ENCODE measurements around the gene ANP32A. TPM values are rescaled to one million over a fixed set of nuclear protein-coding genes. Genes with fewer than 3 reads are reported as not detected.
A peak's percentile ranks its signal among the peaks of the same experiment; 100 is the strongest.

Gene ANP32A
- total and polyA plus RNA-seq, 8 donors = 34.4 to 112 (median 68.7) TPM

- no peaks in the 10 kb centered on the region for H3K36me3 ChIP-seq
- H3K4me1 ChIP-seq = peaks cover 0 to 16% (median 10%) of the 10 kb centered on the region in 4 donors
- H3K27ac ChIP-seq = peak overlapping the region in 1 of 5 donors; percentile 100
- no peak overlapping the region for H3K4me3 ChIP-seq
- 51 to 63% (median 59%) methylated on average over 3 of the region's 3 CpGs for WGBS, 5 donors
- DNase-seq = no peak
- no peaks in the 10 kb centered on the region for H3K9me3 ChIP-seq
- H3K27me3 ChIP-seq = no peaks in the 10 kb centered on the region
- TF ChIP-seq POLR2A (IDR thresholded peaks at IDR 0.05) = no peak
- TF ChIP-seq POLR2AphosphoS5 (IDR thresholded peaks at IDR 0.05) = no peak
- TF ChIP-seq CTCF (IDR thresholded peaks at IDR 0.05) = no peak
- no peak for TF ChIP-seq EP300 (IDR thresholded peaks at IDR 0.05)
- intact Hi-C loops (cut with DNase I; ENCODE audit: low total_unique reads) = no loop called here
Observed at GRCh38 chr15:68822818-68823217, 2.1 kb upstream of the ANP32A start.

GRCh38 chr15:68821841-68822381 is 1.2 kb upstream of the ANP32A start:
- intact Hi-C loops (cut with DNase I; ENCODE audit: low total_unique reads) = no loop called here
- 4 to 10% (median 5%) methylated on average over 16 of the region's 16 CpGs for WGBS, 5 donors
- no peak for TF ChIP-seq CTCF (IDR thresholded peaks at IDR 0.05)
- no peak for TF ChIP-seq POLR2A (IDR thresholded peaks at IDR 0.05)
- peak in 2 of 3 donors; percentile 41 for TF ChIP-seq POLR2AphosphoS5 (IDR thresholded peaks at IDR 0.05)
- Histone ChIP-seq H3K4me3 (peak overlapping the region; percentile 69 to 97 (median 89)), H3K27ac (peak overlapping the region; percentile 98 to 100 (median 99)), H3K27me3 (no peaks in the 10 kb centered on the region), H3K4me1 (peaks cover under 1 to 19% (median 12%) of the 10 kb centered on the region in 4 donors), H3K9me3 (no peaks in the 10 kb centered on the region), H3K36me3 (no peaks in the 10 kb centered on the region)
- peak in 1 of 2 donors; percentile 58 for DNase-seq

- intact Hi-C loops (cut with DNase I; ENCODE audit: low total_unique reads) = no loop called here
- WGBS, 5 donors = 1% methylated on average over 32 to 59 of the region's 60 CpGs
- DNase-seq = no peak
- peak overlapping the region; percentile 69 to 97 (median 89) for H3K4me3 ChIP-seq
- no peaks in the 10 kb centered on the region for H3K36me3 ChIP-seq
- H3K9me3 ChIP-seq = no peaks in the 10 kb centered on the region
- H3K27me3 ChIP-seq = no peaks in the 10 kb centered on the region
- peak overlapping the region; percentile 98 to 100 (median 99) for H3K27ac ChIP-seq
- H3K4me1 ChIP-seq = peaks cover 7 to 25% (median 18%) of the 10 kb centered on the region in 4 donors
- no peak for TF ChIP-seq POLR2AphosphoS5 (IDR thresholded peaks at IDR 0.05)
- no peak for TF ChIP-seq POLR2A (IDR thresholded peaks at IDR 0.05)
- no peak for TF ChIP-seq EP300 (IDR thresholded peaks at IDR 0.05)
- no peak for TF ChIP-seq CTCF (IDR thresholded peaks at IDR 0.05)
Observed at GRCh38 chr15:68821190-68821840, 620 bp upstream of the ANP32A start.

- Histone ChIP-seq H3K27me3 (no peaks in the 10 kb centered on the region), H3K9me3 (no peaks in the 10 kb centered on the region), H3K4me3 (peak overlapping the region; percentile 69 to 97 (median 89)), H3K36me3 (no peaks in the 10 kb centered on the region), H3K27ac (peak overlapping the region; percentile 98 to 100 (median 99)), H3K4me1 (peaks cover 19 to 41% (median 33%) of the 10 kb centered on the region in 4 donors)
- WGBS, 5 donors = 0 to 1% (median 1%) methylated on average over 34 to 48 of the region's 48 CpGs
- intact Hi-C loops (cut with DNase I; ENCODE audit: low total_unique reads) = no loop called here
- DNase-seq = peak; percentile 37 to 86
- TF ChIP-seq EP300 (IDR thresholded peaks at IDR 0.05) = no peak
- peak in 1 of 3 donors; percentile 23 for TF ChIP-seq POLR2AphosphoS5 (IDR thresholded peaks at IDR 0.05)
Observed at GRCh38 chr15:68819495-68820294, 1.0 kb downstream of the ANP32A start.
